ENCODE measurements around the gene STRN. TPM values are rescaled to one million over a fixed set of nuclear protein-coding genes. Genes with fewer than 3 reads are reported as not detected.

Gene STRN
- total and polyA plus RNA-seq, 9 of the 15 experiments (the other 6 are each of a cell fraction or from before 2014, with no cell fraction given) = 1.3 to 31.2 (median 20.0) TPM

DNA sequence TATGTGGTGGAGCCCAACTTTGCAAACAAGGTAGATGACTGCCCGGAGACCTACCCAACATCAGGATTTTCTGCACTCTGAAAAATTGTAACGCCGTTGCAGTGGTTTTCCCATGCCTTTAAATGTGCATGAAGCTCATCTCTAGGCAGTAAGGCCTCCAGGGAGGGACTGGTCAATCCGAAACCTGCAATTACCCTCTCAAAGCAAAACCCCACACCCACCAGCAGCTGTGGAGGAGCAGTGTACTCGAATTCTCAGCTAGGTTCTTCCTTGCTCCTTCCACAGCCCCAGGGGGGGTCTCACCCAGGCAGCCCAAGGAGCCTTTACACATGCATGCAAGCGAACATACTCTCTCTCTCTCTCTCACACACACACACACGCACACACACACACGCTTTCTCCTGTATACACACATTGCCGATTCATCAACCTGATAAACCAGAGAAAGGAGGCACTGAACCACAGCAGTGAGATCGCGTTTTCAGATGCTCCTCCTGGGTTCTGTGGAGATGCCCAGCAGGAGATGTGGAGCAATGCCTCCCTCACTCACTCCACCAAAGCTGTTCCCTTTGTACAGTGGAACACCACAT, 160.6 kb downstream of the STRN start:
- WGBS (ENCODE audit: insufficient coverage, low coverage, missing lambda C conversion rate) = 4% methylated on average over 9 of the region's 11 CpGs
- no TSS peak for BruUV-seq (replicated peaks)
- no peak for DNase-seq (ENCODE audit: extremely low read depth in 1 of 4, low spot score in 3 of 4)
- no peak for FAIRE-seq
- Histone ChIP-seq H3K9me1 (ENCODE audit: control insufficient read depth, insufficient read depth, low read length) (no peaks in the 10 kb centered on the region), H4K20me1 (replicated peaks; ENCODE audit: control insufficient read depth, insufficient read depth, low read length) (no peaks in the 10 kb centered on the region), H3K9me3 (replicated peaks; ENCODE audit: control insufficient read depth, insufficient read depth, low read depth, low read length) (no peaks in the 10 kb centered on the region), H3K27me3 (ENCODE audit: control insufficient read depth in 2 of 2, insufficient read depth in 2 of 2, low read length in 2 of 2) (peaks cover 7 to 16% of the 10 kb centered on the region in 2 experiments; a peak in 4 of 5 replicates), H3K79me2 (ENCODE audit: control insufficient read depth, insufficient read depth, low read length) (no peaks in the 10 kb centered on the region), H3K4me2 (ENCODE audit: insufficient read depth, low read length) (0 out of 2 replicates have a peak overlapping the region, but pooled peaks have one; percentile 45), H2AFZ (ENCODE audit: low read depth, low read length) (peak overlapping the region; percentile 29; the same call in 1 of the 2 replicates), H3K27ac (ENCODE audit: extremely low read depth, low read depth, low read length) (no peak overlapping the region), H3K4me1 (replicated peaks in 1 of 2; ENCODE audit: control insufficient read depth in 2 of 2, insufficient read depth in 2 of 2, low read length in 2 of 2) (peaks cover 4 to 7% of the 10 kb centered on the region in 2 experiments; a peak in 2 of 5 replicates), H3K36me3 (ENCODE audit: control insufficient read depth, insufficient read depth, low read length) (no peaks in the 10 kb centered on the region), H3K9ac (ENCODE audit: insufficient read depth in 1 of 2, low read depth in 2 of 2, low read length in 2 of 2) (no peak overlapping the region), H3K4me3 (no peak overlapping the region)
- peak; percentile 10 for ATAC-seq
- in situ Hi-C loops (cut with MboI) (no loop called here), intact Hi-C loops (cut with micrococcal nuclease) (no loop called here)
- CTCF ChIA-PET (ENCODE audit: low intra/inter-chr PET ratio) = no interaction called here
- TF ChIP-seq RBM25 (IDR thresholded peaks at IDR 0.05; ENCODE audit: low read depth, low read length, severe bottlenecking) = no peak
- TF ChIP-seq THRAP3 (IDR thresholded peaks at IDR 0.05; ENCODE audit: borderline replicate concordance) = no peak
- TF ChIP-seq ZKSCAN8 (CRISPR knock-in tag; IDR thresholded peaks at IDR 0.05) = no peak
- no peak for TF ChIP-seq ZNF174 (CRISPR knock-in tag; IDR thresholded peaks at IDR 0.05)
- TF ChIP-seq SIN3A (IDR thresholded peaks at IDR 0.05; ENCODE audit: borderline replicate concordance in 2 of 2, control insufficient read depth in 1 of 2, low read depth in 2 of 2, low read length in 2 of 2) = no peak
- TF ChIP-seq FOXA1 (IDR thresholded peaks at IDR 0.05; ENCODE audit: borderline replicate concordance) = no peak
- no peak for TF ChIP-seq MCM5 (IDR thresholded peaks at IDR 0.05; ENCODE audit: low read depth)
- TF ChIP-seq KLF16 (IDR thresholded peaks at IDR 0.05) = no peak
- TF ChIP-seq HOXB6 (CRISPR knock-in tag; IDR thresholded peaks at IDR 0.05; ENCODE audit: borderline replicate concordance) = no peak
- TF ChIP-seq SRSF1 (IDR thresholded peaks at IDR 0.05; ENCODE audit: low read depth, low read length) = no peak
- POLR2A ChIA-PET = interaction anchor here (0.7 to 1.1 kb wide), 3 partner anchors 11 to 30 kb away, joined by 3 to 4 read pairs (median 3); no protein-coding TSS in a partner anchor

All from K562 (cell line).